Testis (tissue), 3 donors: Measurements from ENCODE around the gene IL26. TPM values are rescaled to one million over a fixed set of nuclear protein-coding genes. Genes with fewer than 3 reads are reported as not detected.

Experiments
- DNase-seq: peaks from one replicate; pipeline ENCODE4 v3.0.0-alpha.2; 2019
- H3K27ac ChIP-seq, 2 donors: fragments of 200-600 bp; sonication (generic); one replicate each; pipeline ENCODE4 v1.5.1; 2019
- H3K27me3 ChIP-seq: fragments of 200-600 bp; sonication (generic); one replicate; pipeline ENCODE4 v1.5.1; 2019
- H3K36me3 ChIP-seq: fragments of 200-600 bp; sonication (generic); one replicate; pipeline ENCODE4 v1.5.1; 2017; ENCODE audit warnings: low read depth; ENCODE audit errors: missing control alignments
- H3K4me1 ChIP-seq: fragments of 200-600 bp; sonication (generic); one replicate; pipeline ENCODE4 v1.5.1; 2019
- H3K4me3 ChIP-seq, 2 donors: fragments of 200-600 bp; sonication (generic); one replicate each; pipeline ENCODE4 v1.5.1; 2017 to 2019
- H3K9me3 ChIP-seq: fragments of 200-600 bp; sonication (generic); one replicate; pipeline ENCODE4 v1.5.1; 2017
- POLR2A ChIP-seq: fragments of 450-650 bp; IDR thresholded peaks from one replicate; pipeline ENCODE4 v1.6.1; 2017; ENCODE audit warnings: antibody characterized with exemption, mild to moderate bottlenecking, moderate library complexity
- WGBS, 2 donors: methylation state at CpG; one replicate each; pipeline ENCODE4 v1.1.5; 2018; 5-methylcytosine and 5-hydroxymethylcytosine counted together
- intact Hi-C: fragments of 100-400 bp; cut with DNase I; formaldehyde crosslinking; loops from one replicate; pipeline ENCODE4 v1.15.1; 2023; ENCODE audit warnings: low total_unique reads
- polyA plus RNA-seq: library from polyadenylated mRNA; stranded (reverse); fragments of 350-450 nt; fragmentation: Illumina TruSeq; extraction: RNeasy Lipid Tissue Mini Kit (QIAGEN cat#74804); gene quantifications from one replicate; pipeline ENCODE4 v1.2.3, GENCODE V29; 2014; ENCODE audit warnings: low read depth, low replicate concordance; ENCODE audit not compliant: insufficient read depth
- total RNA-seq, 2 donors: library from RNA; depleted of rRNA; stranded (reverse); fragments of >200 nt; gene quantifications; one replicate each; pipeline ENCODE4 v1.2.3, GENCODE V29; 2016
- TF ChIP-seq, protein P1 (sequence below), 3 experiments: fragments of 450-650 bp in 2 of 3; fragments of 200-600 bp in 1 of 3; sonication (generic) in 1 of 3; IDR thresholded peaks; one replicate each; pipeline ENCODE4 v1.5.1; 2016 to 2019; ENCODE audit warnings: antibody characterized with exemption in 3 of 3, mild to moderate bottlenecking in 2 of 3, moderate library complexity in 1 of 3

IL26 gene
- total and polyA plus RNA-seq, 3 donors from 2014 or later, result not detected

DNA sequence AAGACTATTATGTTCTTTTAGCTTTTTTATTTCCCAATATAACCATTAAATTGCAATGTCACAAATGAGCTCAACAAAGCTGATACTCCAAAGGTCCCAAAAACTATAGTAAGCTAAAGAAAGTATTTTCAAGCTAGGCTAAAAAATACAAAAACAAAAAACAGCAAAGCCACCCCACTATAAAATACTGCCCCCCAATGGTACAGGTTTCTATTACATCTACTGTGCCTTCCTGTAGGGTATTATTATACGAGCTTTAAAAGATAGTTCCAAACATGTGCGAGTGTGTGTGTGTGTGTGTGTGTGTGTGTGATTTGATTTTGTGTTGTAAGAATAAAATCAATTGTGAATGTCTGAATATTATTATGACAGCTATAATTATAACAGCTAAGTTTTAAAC lies 67.2 kb downstream of the IL26 start:
- H3K27me3 ChIP-seq, result no peaks in the 10 kb centered on the region
- intact Hi-C loops, result no loop called here
- no peak for TF ChIP-seq POLR2A
- TF ChIP-seq, protein P1, sequence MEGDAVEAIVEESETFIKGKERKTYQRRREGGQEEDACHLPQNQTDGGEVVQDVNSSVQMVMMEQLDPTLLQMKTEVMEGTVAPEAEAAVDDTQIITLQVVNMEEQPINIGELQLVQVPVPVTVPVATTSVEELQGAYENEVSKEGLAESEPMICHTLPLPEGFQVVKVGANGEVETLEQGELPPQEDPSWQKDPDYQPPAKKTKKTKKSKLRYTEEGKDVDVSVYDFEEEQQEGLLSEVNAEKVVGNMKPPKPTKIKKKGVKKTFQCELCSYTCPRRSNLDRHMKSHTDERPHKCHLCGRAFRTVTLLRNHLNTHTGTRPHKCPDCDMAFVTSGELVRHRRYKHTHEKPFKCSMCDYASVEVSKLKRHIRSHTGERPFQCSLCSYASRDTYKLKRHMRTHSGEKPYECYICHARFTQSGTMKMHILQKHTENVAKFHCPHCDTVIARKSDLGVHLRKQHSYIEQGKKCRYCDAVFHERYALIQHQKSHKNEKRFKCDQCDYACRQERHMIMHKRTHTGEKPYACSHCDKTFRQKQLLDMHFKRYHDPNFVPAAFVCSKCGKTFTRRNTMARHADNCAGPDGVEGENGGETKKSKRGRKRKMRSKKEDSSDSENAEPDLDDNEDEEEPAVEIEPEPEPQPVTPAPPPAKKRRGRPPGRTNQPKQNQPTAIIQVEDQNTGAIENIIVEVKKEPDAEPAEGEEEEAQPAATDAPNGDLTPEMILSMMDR (IDR thresholded peaks at IDR 0.05), result peak in 1 of 3 experiments; percentile 20
- 60 to 68% methylated on average over 2 of the region's 2 CpGs for WGBS, 2 donors
- H3K36me3 ChIP-seq, result no peaks in the 10 kb centered on the region
- no peaks in the 10 kb centered on the region for H3K9me3 ChIP-seq
- no peak overlapping the region for H3K27ac ChIP-seq
- H3K4me3 ChIP-seq, result no peak overlapping the region
- no peak for DNase-seq
- no peaks in the 10 kb centered on the region for H3K4me1 ChIP-seq

DNA sequence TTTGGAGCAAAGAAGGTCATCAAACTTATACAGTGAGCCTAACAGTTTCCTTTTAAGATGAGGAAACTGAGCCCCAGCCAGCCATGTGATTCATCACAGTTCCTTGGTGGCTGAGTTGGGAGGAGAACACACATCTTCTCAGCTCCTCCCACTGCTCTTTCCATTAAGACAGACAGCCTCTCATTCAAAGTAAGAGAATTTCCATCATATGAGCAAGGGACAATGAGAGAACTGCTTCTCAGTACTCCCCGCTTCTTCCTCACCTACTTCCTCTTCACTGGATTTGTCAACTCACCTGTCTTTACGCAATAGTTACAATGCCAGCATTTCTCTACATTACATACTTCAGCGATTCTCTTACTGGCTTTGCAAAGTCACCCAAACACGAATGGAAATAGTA lies 68.2 kb downstream of the IL26 start:
- intact Hi-C loops, result no loop called here
- no peak for TF ChIP-seq POLR2A
- TF ChIP-seq, protein P1 (IDR thresholded peaks at IDR 0.05), result no peak
- Histone ChIP-seq H3K27me3 (no peaks in the 10 kb centered on the region), H3K9me3 (no peaks in the 10 kb centered on the region), H3K4me1 (no peaks in the 10 kb centered on the region), H3K27ac (no peak overlapping the region), H3K4me3 (no peak overlapping the region), H3K36me3 (no peaks in the 10 kb centered on the region)
- WGBS, 2 donors, result 64 to 75% methylated on average over 4 of the region's 4 CpGs
- DNase-seq, result no peak

DNA sequence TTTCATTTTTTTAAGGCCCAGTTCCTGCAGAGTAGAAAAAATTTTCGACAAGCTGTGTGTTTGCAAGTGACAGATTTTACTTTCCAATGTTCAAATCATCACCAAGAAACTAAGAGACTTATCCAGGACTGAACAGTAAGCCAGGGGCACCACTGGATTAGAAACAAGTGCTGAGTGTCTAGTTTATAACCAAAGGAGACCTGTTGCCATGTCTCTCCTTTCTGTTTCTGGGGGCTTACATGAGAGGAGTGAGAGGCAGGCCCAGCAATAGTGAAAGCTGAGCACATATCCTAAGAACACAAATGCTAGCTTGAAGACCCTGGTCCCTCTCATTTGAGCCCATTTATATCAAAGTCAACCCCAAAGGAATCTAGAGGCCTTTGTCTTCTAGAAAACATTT lies 69.0 kb downstream of the IL26 start:
- DNase-seq, result no peak
- H3K27me3 ChIP-seq, result no peaks in the 10 kb centered on the region
- H3K4me1 ChIP-seq, result no peaks in the 10 kb centered on the region
- no peaks in the 10 kb centered on the region for H3K36me3 ChIP-seq
- no peaks in the 10 kb centered on the region for H3K9me3 ChIP-seq
- 75 to 92% methylated on average over 1 of the region's 1 CpG for WGBS, 2 donors
- intact Hi-C loops, result no loop called here
- no peak overlapping the region for H3K27ac ChIP-seq
- no peak overlapping the region for H3K4me3 ChIP-seq
- TF ChIP-seq, protein P1 (IDR thresholded peaks at IDR 0.05), result no peak
- no peak for TF ChIP-seq POLR2A

DNA sequence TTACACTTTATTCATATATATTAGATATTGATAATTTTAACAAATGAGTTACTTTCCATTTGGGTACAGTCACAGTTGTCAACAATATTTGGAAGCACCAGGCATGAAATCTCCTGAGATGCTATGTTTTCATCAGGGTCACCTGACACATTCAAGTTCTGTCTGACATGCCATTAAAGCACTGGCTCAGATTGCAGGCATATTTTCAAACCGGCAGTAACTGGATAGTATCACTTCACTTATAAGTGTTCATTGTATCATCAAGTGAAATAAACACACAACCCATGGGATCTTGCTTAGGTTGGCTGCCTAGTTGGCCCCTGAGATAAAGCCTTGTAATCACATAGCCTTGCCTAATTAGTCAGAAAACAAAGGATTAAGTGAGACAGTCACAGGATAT lies 70.8 kb downstream of the IL26 start:
- intact Hi-C loops, result no loop called here
- WGBS, 2 donors, result 56 to 70% methylated on average over 1 of the region's 1 CpG
- H3K27ac ChIP-seq, result no peak overlapping the region

More for the DNA sequence above, 70.8 kb downstream of the IL26 start:
- DNase-seq, result no peak
- Histone ChIP-seq H3K27me3 (no peaks in the 10 kb centered on the region), H3K4me3 (no peak overlapping the region), H3K9me3 (no peaks in the 10 kb centered on the region), H3K36me3 (no peaks in the 10 kb centered on the region), H3K4me1 (no peaks in the 10 kb centered on the region)
- TF ChIP-seq, protein P1 (IDR thresholded peaks at IDR 0.05), result no peak
- TF ChIP-seq POLR2A, result no peak

Other genes with a start within 250 kb of the IL26 start
- under 1 TPM in 1 of 2 donors, not detected in 1; 0.25 TPM for gene IFNG-AS1, start 236.4 kb downstream of the IL26 start, total RNA-seq
- not detected for gene IFNG-AS1, start 236.4 kb downstream of the IL26 start, polyA plus RNA-seq
- not detected for gene IFNG, start 66.1 kb downstream of the IL26 start, total RNA-seq
- 0.26 TPM for gene IFNG, start 66.1 kb downstream of the IL26 start, polyA plus RNA-seq
- gene IL22, start 27.8 kb upstream of the IL26 start, total RNA-seq, result not detected
- gene IL22, start 27.8 kb upstream of the IL26 start, polyA plus RNA-seq, result not detected
- 10 to 100 TPM; 32.7 to 35.3 TPM for gene MDM1, start 106.6 kb upstream of the IL26 start, total RNA-seq
- 36.1 TPM for gene MDM1, start 106.6 kb upstream of the IL26 start, polyA plus RNA-seq